ENCODE data around the gene C6orf58. TPM values are rescaled to one million over a fixed set of nuclear protein-coding genes. Genes with fewer than 3 reads are reported as not detected.
"Not testable (repeated sequence)": the region's sequence is repeated elsewhere in the genome, so short reads cannot be mapped to it uniquely, and the experiment has no call there.

The C6orf58 gene
- total and polyA plus RNA-seq, 5 experiments from 2014 or later, result not detected

GRCh38 chr6:127567476-127567875 lies 9.5 kb upstream of the C6orf58 start:
- no peak for DNase-seq
- H3K36me3 Mint-ChIP-seq, result peaks cover 0 to 5% (median 0%) of the 10 kb centered on the region in 3 donors
- no peak overlapping the region for H3K4me3 Mint-ChIP-seq
- POLR2A ChIA-PET, result no interaction called here
- peaks cover 4 to 7% (median 5%) of the 10 kb centered on the region in 5 donors for H3K27me3 Mint-ChIP-seq
- H3K27ac Mint-ChIP-seq, result no peak overlapping the region
- H3K4me1 Mint-ChIP-seq, result peaks cover 0 to 9% (median 2%) of the 10 kb centered on the region in 4 donors
- no peaks in the 10 kb centered on the region for H3K9me3 Mint-ChIP-seq
- ATAC-seq, result no peak

GRCh38 chr6:127570739-127571389 lies 6.1 kb upstream of the C6orf58 start:
- no peaks in the 10 kb centered on the region for H3K36me3 Mint-ChIP-seq
- H3K27me3 Mint-ChIP-seq, result peaks cover 0 to 1% (median 0%) of the 10 kb centered on the region in 5 donors
- no peaks in the 10 kb centered on the region for H3K9me3 Mint-ChIP-seq
- H3K27ac Mint-ChIP-seq, result peak overlapping the region in 1 of 10 donors; percentile 23
- DNase-seq (no peak), ATAC-seq (no peak)
- H3K4me3 Mint-ChIP-seq, result no peak overlapping the region
- peaks cover 0 to 9% (median 2%) of the 10 kb centered on the region in 4 donors for H3K4me1 Mint-ChIP-seq
- POLR2A ChIA-PET, result no interaction called here

GRCh38 chr6:127578900-127579299 lies 1.9 kb downstream of the C6orf58 start:
- POLR2A ChIA-PET, result no interaction called here
- H3K9me3 Mint-ChIP-seq, result no peaks in the 10 kb centered on the region
- DNase-seq, result no peak
- peaks cover 0 to 2% (median 0%) of the 10 kb centered on the region in 4 donors for H3K4me1 Mint-ChIP-seq
- peaks cover 8 to 24% (median 11%) of the 10 kb centered on the region in 5 donors for H3K27me3 Mint-ChIP-seq
- ATAC-seq, result no peak
- H3K36me3 Mint-ChIP-seq, result no peaks in the 10 kb centered on the region
- no peak overlapping the region for H3K27ac Mint-ChIP-seq
- no peak overlapping the region for H3K4me3 Mint-ChIP-seq

- Mint-ChIP-seq H3K9me3 (no peaks in the 10 kb centered on the region), H3K27ac (no peak overlapping the region), H3K4me3 (no peak overlapping the region), H3K36me3 (no peaks in the 10 kb centered on the region), H3K27me3 (peaks cover 4 to 24% (median 10%) of the 10 kb centered on the region in 5 donors), H3K4me1 (peaks cover 0 to 2% (median 0%) of the 10 kb centered on the region in 4 donors)
- POLR2A ChIA-PET, result no interaction called here
- no peak for ATAC-seq
- DNase-seq, result no peak
Measured at GRCh38 chr6:127581576-127581975, 4.6 kb downstream of the C6orf58 start.

- Mint-ChIP-seq H3K36me3 (no peaks in the 10 kb centered on the region), H3K27me3 (peaks cover 0 to 10% (median 4%) of the 10 kb centered on the region in 5 donors), H3K4me3 (no peak overlapping the region), H3K4me1 (peaks cover 0 to 2% (median 0%) of the 10 kb centered on the region in 4 donors), H3K27ac (no peak overlapping the region), H3K9me3 (no peaks in the 10 kb centered on the region)
- POLR2A ChIA-PET, result no interaction called here
- no peak for DNase-seq
- ATAC-seq, result no peak
Measured at GRCh38 chr6:127582777-127583462, 5.9 kb downstream of the C6orf58 start.

- Mint-ChIP-seq H3K27me3 (peaks cover 0 to 1% (median 0%) of the 10 kb centered on the region in 5 donors), H3K9me3 (no peaks in the 10 kb centered on the region), H3K27ac (peak overlapping the region in 1 of 10 donors; percentile 34), H3K36me3 (no peaks in the 10 kb centered on the region), H3K4me3 (no peak overlapping the region), H3K4me1 (peaks cover 0 to under 1% (median 0%) of the 10 kb centered on the region in 4 donors)
- DNase-seq (no peak), ATAC-seq (no peak)
- POLR2A ChIA-PET, result no interaction called here
Measured at GRCh38 chr6:127585123-127585522, 8.1 kb downstream of the C6orf58 start.

- H3K4me1 Mint-ChIP-seq, result no peaks in the 10 kb centered on the region
- no peak overlapping the region for H3K27ac Mint-ChIP-seq
- POLR2A ChIA-PET, result no interaction called here
- no peak overlapping the region for H3K4me3 Mint-ChIP-seq
- DNase-seq, result no peak
- H3K27me3 Mint-ChIP-seq, result no peaks in the 10 kb centered on the region
- ATAC-seq, result no peak
- H3K9me3 Mint-ChIP-seq, result no peaks in the 10 kb centered on the region
- H3K36me3 Mint-ChIP-seq, result no peaks in the 10 kb centered on the region
Measured at GRCh38 chr6:127586372-127586771, 9.4 kb downstream of the C6orf58 start.

- Mint-ChIP-seq H3K4me1 (no peaks in the 10 kb centered on the region), H3K4me3 (no peak overlapping the region), H3K27me3 (peaks cover 0 to 3% (median 0%) of the 10 kb centered on the region in 5 donors), H3K36me3 (peaks cover 0 to 3% (median 2%) of the 10 kb centered on the region in 3 donors), H3K27ac (no peak overlapping the region), H3K9me3 (no peaks in the 10 kb centered on the region)
- DNase-seq (no peak), ATAC-seq (no peak)
- POLR2A ChIA-PET, result no interaction called here
Measured at GRCh38 chr6:127587875-127588274, 10.9 kb downstream of the C6orf58 start.

GRCh38 chr6:127589135-127589534 lies 12.2 kb downstream of the C6orf58 start:
- no peaks in the 10 kb centered on the region for H3K4me1 Mint-ChIP-seq
- H3K27ac Mint-ChIP-seq, result no peak overlapping the region
- DNase-seq (no peak), ATAC-seq (no peak)
- H3K27me3 Mint-ChIP-seq, result peaks cover 0 to 3% (median 0%) of the 10 kb centered on the region in 5 donors
- peaks cover 0 to 3% (median 2%) of the 10 kb centered on the region in 3 donors for H3K36me3 Mint-ChIP-seq
- H3K4me3 Mint-ChIP-seq, result no peak overlapping the region
- POLR2A ChIA-PET, result no interaction called here
- no peaks in the 10 kb centered on the region for H3K9me3 Mint-ChIP-seq

- H3K27me3 Mint-ChIP-seq, result peaks cover 0 to 3% (median 0%) of the 10 kb centered on the region in 5 donors
- no peaks in the 10 kb centered on the region for H3K9me3 Mint-ChIP-seq
- DNase-seq, result no peak
- no peaks in the 10 kb centered on the region for H3K4me1 Mint-ChIP-seq
- ATAC-seq, result no peak
- H3K27ac Mint-ChIP-seq, result no peak overlapping the region
- POLR2A ChIA-PET, result no interaction called here
- H3K36me3 Mint-ChIP-seq, result peaks cover 0 to 3% (median 2%) of the 10 kb centered on the region in 3 donors
- H3K4me3 Mint-ChIP-seq, result no peak overlapping the region
Measured at GRCh38 chr6:127590344-127590743, 13.4 kb downstream of the C6orf58 start.

- H3K27ac Mint-ChIP-seq, result no peak overlapping the region
- peaks cover 0 to 2% (median 0%) of the 10 kb centered on the region in 9 donors for H3K9me3 Mint-ChIP-seq
- POLR2A ChIA-PET, result no interaction called here
- peaks cover 0 to 3% (median 2%) of the 10 kb centered on the region in 3 donors for H3K36me3 Mint-ChIP-seq
- peaks cover 0 to 3% (median 0%) of the 10 kb centered on the region in 5 donors for H3K27me3 Mint-ChIP-seq
- DNase-seq (no peak), ATAC-seq (no peak)
- no peak overlapping the region for H3K4me3 Mint-ChIP-seq
- H3K4me1 Mint-ChIP-seq, result no peaks in the 10 kb centered on the region
Measured at GRCh38 chr6:127592964-127593363, 16.0 kb downstream of the C6orf58 start.

- H3K4me3 Mint-ChIP-seq, POLR2A ChIA-PET: not testable (repeated sequence)
Measured at GRCh38 chr6:127593456-127593855, 16.5 kb downstream of the C6orf58 start.

GRCh38 chr6:127606131-127606562 lies 29.2 kb downstream of the C6orf58 start:
- ATAC-seq (peak in 1 of 2 donors; percentile 33), DNase-seq (peak in 4 of 10 donors; percentile 1 to 40 (median 28))
- H3K4me3 Mint-ChIP-seq, result no peak overlapping the region
- POLR2A ChIA-PET, result no interaction called here
- peaks cover 0 to 12% (median 0%) of the 10 kb centered on the region in 9 donors for H3K9me3 Mint-ChIP-seq
- no peaks in the 10 kb centered on the region for H3K4me1 Mint-ChIP-seq
- H3K36me3 Mint-ChIP-seq, result peaks cover 0 to 5% (median 0%) of the 10 kb centered on the region in 3 donors
- no peaks in the 10 kb centered on the region for H3K27me3 Mint-ChIP-seq
- no peak overlapping the region for H3K27ac Mint-ChIP-seq

More at GRCh38 chr6:127593456-127593855, 16.5 kb downstream of the C6orf58 start:
- H3K36me3 Mint-ChIP-seq, H3K4me1 Mint-ChIP-seq, H3K27ac Mint-ChIP-seq, DNase-seq, H3K9me3 Mint-ChIP-seq, ATAC-seq, H3K27me3 Mint-ChIP-seq: not testable (repeated sequence)

Data from naive thymus-derived CD8-positive, alpha-beta T cell (primary cell).